Measurements from ENCODE around the gene LCE3E. TPM values are rescaled to one million over a fixed set of nuclear protein-coding genes. Genes with fewer than 3 reads are reported as not detected.
"Not testable (repeated sequence)": the region's sequence is repeated elsewhere in the genome, so short reads cannot be mapped to it uniquely, and the experiment has no call there.

LCE3E gene
- total and polyA plus RNA-seq, 4 donors: not detected

DNA sequence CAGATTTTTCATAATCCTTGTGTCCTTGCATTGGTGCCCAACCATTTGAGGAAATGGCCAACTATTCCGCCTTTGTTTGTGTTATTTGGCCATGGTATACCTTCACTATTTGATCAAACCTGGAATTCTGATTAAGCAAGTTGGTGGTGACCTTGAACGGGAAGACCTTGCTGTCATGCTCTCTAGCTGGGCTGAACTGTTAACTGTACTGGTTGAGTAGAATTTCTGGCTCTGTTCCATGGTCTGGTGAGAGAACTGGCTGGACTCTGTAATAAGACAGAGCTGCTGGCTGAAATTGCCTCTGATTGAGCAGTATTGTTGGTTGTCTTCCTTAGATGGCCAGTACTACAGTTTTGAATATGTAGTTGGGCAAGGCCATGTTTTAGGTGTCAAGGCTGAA is 30.4 kb upstream of the LCE3E start:
- ATAC-seq (ENCODE audit: insufficient read depth, low FRiP score): no peak
- Histone ChIP-seq H3K4me3 (no peak overlapping the region), H3K36me3 (ENCODE audit: control insufficient read depth in 4 of 4, insufficient read depth in 4 of 4, low read length in 4 of 4) (no peaks in the 10 kb centered on the region), H3K4me1 (ENCODE audit: control insufficient read depth in 5 of 5, insufficient read depth in 5 of 5, low read length in 5 of 5) (no peaks in the 10 kb centered on the region), H3K9ac (ENCODE audit: insufficient read depth in 1 of 2, low read length in 2 of 2) (no peak overlapping the region), H3K27me3 (ENCODE audit: control insufficient read depth in 3 of 3, insufficient read depth in 3 of 3, low read length in 2 of 3) (no peaks in the 10 kb centered on the region), H3K9me3 (ENCODE audit: control insufficient read depth in 4 of 4, insufficient read depth in 3 of 4, low read length in 3 of 4) (peaks cover 0 to 11% (median 0%) of the 10 kb centered on the region in 4 donors), H3K27ac (ENCODE audit: low read depth in 1 of 2, low read length in 1 of 2) (no peak overlapping the region)
- no peak for DNase-seq
- TF ChIP-seq, protein P1, sequence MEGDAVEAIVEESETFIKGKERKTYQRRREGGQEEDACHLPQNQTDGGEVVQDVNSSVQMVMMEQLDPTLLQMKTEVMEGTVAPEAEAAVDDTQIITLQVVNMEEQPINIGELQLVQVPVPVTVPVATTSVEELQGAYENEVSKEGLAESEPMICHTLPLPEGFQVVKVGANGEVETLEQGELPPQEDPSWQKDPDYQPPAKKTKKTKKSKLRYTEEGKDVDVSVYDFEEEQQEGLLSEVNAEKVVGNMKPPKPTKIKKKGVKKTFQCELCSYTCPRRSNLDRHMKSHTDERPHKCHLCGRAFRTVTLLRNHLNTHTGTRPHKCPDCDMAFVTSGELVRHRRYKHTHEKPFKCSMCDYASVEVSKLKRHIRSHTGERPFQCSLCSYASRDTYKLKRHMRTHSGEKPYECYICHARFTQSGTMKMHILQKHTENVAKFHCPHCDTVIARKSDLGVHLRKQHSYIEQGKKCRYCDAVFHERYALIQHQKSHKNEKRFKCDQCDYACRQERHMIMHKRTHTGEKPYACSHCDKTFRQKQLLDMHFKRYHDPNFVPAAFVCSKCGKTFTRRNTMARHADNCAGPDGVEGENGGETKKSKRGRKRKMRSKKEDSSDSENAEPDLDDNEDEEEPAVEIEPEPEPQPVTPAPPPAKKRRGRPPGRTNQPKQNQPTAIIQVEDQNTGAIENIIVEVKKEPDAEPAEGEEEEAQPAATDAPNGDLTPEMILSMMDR (IDR thresholded peaks at IDR 0.05; ENCODE audit: control extremely low read depth, extremely low read depth): no peak
- 84% methylated on average over 2 of the region's 2 CpGs; no CpG with 5 or more reads in 1 of the 2 donors for WGBS, 2 donors

DNA sequence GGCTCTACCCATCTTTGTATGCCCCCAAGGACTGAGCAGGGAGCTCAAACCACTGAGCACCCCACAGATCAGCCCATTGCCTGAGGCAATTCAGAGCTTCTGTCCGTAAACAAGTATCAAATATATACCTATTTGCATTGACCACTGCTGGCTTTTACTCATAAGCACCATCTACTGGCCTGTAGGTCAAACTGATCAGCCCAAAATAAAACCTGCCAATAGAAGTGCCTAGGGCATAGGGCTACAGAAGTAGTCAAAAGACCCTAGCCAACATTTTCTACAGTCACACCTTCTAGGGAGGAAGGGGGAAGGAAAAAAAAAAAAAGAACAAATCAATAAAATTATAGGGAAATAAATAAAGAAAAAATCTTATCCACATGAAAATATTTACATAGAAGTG is 19.0 kb upstream of the LCE3E start:
- Histone ChIP-seq H3K27ac (ENCODE audit: low read depth in 1 of 2, low read length in 1 of 2) (no peak overlapping the region), H3K27me3 (ENCODE audit: control insufficient read depth in 3 of 3, insufficient read depth in 3 of 3, low read length in 2 of 3) (no peaks in the 10 kb centered on the region), H3K9me3 (ENCODE audit: control insufficient read depth in 4 of 4, insufficient read depth in 3 of 4, low read length in 3 of 4) (peaks cover 0 to under 1% (median 0%) of the 10 kb centered on the region in 4 donors), H3K4me3 (no peak overlapping the region), H3K36me3 (ENCODE audit: control insufficient read depth in 4 of 4, insufficient read depth in 4 of 4, low read length in 4 of 4) (no peaks in the 10 kb centered on the region), H3K4me1 (ENCODE audit: control insufficient read depth in 5 of 5, insufficient read depth in 5 of 5, low read length in 5 of 5) (no peaks in the 10 kb centered on the region), H3K9ac (ENCODE audit: insufficient read depth in 1 of 2, low read length in 2 of 2) (no peak overlapping the region)
- 70% methylated on average over 1 of the region's 1 CpG; no CpG with 5 or more reads in 1 of the 2 donors for WGBS, 2 donors
- ATAC-seq (ENCODE audit: insufficient read depth, low FRiP score): no peak
- no peak for DNase-seq
- TF ChIP-seq, protein P1 (IDR thresholded peaks at IDR 0.05; ENCODE audit: control extremely low read depth, extremely low read depth): no peak

DNA sequence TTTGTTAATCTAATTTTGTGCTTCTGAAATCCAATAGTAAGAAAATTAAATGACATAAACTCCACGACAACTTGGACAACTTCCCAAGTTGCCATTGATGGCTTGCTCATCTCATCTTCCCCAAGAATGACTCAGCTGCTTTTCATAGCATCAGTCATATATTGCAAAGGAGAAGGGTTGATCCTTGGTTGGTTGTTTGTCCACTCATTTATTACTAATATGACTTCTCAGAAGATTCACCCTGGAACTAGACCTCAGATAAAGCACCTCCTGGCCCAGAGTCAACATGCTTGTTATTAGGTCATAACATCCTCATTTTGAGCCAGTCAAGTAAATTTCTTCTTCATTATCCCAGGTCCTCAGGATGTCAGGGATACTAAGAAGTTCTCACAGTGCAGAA is 16.1 kb upstream of the LCE3E start:
- no peak overlapping the region for H3K9ac ChIP-seq (ENCODE audit: insufficient read depth in 1 of 2, low read length in 2 of 2)
- no peak overlapping the region for H3K27ac ChIP-seq (ENCODE audit: low read depth in 1 of 2, low read length in 1 of 2)
- H3K4me3 ChIP-seq: no peak overlapping the region
- WGBS, 2 donors: 74 to 89% methylated on average over 1 of the region's 1 CpG
- no peaks in the 10 kb centered on the region for H3K36me3 ChIP-seq (ENCODE audit: control insufficient read depth in 4 of 4, insufficient read depth in 4 of 4, low read length in 4 of 4)
- ATAC-seq (ENCODE audit: insufficient read depth, low FRiP score) (no peak), DNase-seq (no peak)
- H3K27me3 ChIP-seq (ENCODE audit: control insufficient read depth in 3 of 3, insufficient read depth in 3 of 3, low read length in 2 of 3): no peaks in the 10 kb centered on the region
- TF ChIP-seq, protein P1 (IDR thresholded peaks at IDR 0.05; ENCODE audit: control extremely low read depth, extremely low read depth): no peak
- H3K4me1 ChIP-seq (ENCODE audit: control insufficient read depth in 5 of 5, insufficient read depth in 5 of 5, low read length in 5 of 5): no peaks in the 10 kb centered on the region
- H3K9me3 ChIP-seq (ENCODE audit: control insufficient read depth in 4 of 4, insufficient read depth in 3 of 4, low read length in 3 of 4): peaks cover 0 to 5% (median 1%) of the 10 kb centered on the region in 4 donors

DNA sequence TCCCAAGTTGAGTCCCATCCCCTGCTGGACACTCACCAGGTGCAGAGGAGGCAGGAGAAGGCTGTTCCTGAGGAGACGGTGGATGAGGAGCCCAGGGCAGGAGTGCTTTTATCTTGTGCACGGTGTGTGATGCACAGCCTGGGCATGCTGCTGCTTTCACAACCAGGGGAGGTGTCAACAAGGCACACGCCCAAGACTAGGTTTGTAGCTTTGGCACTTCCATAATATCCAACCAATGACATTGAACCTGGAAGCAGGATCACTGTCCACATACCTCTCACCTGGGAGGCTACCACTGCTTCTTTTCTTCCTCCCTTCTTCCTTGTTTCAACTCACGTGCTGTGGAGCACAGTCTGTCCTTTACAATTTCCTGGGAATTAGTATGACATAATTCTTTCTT is 13.9 kb upstream of the LCE3E start, which contains the start of gene LCE3D:
Gene LCE3D (minus strand): TSS at position 84 of the 400 bp plus-strand sequence. CDS start 580 bp downstream, outside the sequence.
- H3K9ac ChIP-seq (ENCODE audit: insufficient read depth in 1 of 2, low read length in 2 of 2): no peak within 1 kb of the TSS
- ATAC-seq (ENCODE audit: insufficient read depth, low FRiP score) (no peak), DNase-seq (no peak)
- no peaks in the 10 kb centered on the region for H3K27me3 ChIP-seq (ENCODE audit: control insufficient read depth in 3 of 3, insufficient read depth in 3 of 3, low read length in 2 of 3)
- no peaks in the 10 kb centered on the region for H3K36me3 ChIP-seq (ENCODE audit: control insufficient read depth in 4 of 4, insufficient read depth in 4 of 4, low read length in 4 of 4)
- peaks cover 0 to 5% (median 1%) of the 10 kb centered on the region in 4 donors for H3K9me3 ChIP-seq (ENCODE audit: control insufficient read depth in 4 of 4, insufficient read depth in 3 of 4, low read length in 3 of 4)
- no peak within 1 kb of the TSS for H3K4me3 ChIP-seq
- TF ChIP-seq, protein P1 (IDR thresholded peaks at IDR 0.05; ENCODE audit: control extremely low read depth, extremely low read depth): no peak
- no peak within 1 kb of the TSS for H3K27ac ChIP-seq (ENCODE audit: low read depth in 1 of 2, low read length in 1 of 2)
- no peaks in the 10 kb centered on the region for H3K4me1 ChIP-seq (ENCODE audit: control insufficient read depth in 5 of 5, insufficient read depth in 5 of 5, low read length in 5 of 5)
- WGBS, 2 donors: 74 to 80% methylated on average over 4 of the region's 4 CpGs

DNA sequence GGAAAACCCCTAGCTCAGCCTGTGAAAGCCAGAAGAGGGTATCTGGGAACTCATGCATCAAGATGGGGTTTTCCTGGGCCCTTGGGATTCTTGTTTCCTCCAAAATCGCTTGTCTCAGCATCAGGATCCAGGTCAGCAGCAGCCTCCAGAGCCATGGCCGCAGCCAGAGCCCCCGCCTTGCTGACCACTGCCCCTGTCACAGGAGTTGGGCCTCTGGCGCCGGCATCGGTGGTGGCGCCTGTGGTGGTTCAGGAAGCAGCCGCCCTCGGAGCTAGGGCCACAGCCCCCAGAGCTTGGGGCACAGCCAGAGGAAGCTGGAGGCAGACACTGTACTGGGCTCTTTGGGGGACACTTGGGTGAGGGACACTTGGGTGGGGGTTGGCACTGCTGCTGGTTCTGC is 12.9 kb upstream of the LCE3E start:
- not testable (repeated sequence) for H3K9ac ChIP-seq (ENCODE audit: insufficient read depth in 1 of 2, low read length in 2 of 2); H3K36me3 ChIP-seq (ENCODE audit: control insufficient read depth in 4 of 4, insufficient read depth in 4 of 4, low read length in 4 of 4); H3K4me3 ChIP-seq; H3K27ac ChIP-seq (ENCODE audit: low read depth in 1 of 2, low read length in 1 of 2); H3K27me3 ChIP-seq (ENCODE audit: control insufficient read depth in 3 of 3, insufficient read depth in 3 of 3, low read length in 2 of 3); H3K4me1 ChIP-seq (ENCODE audit: control insufficient read depth in 5 of 5, insufficient read depth in 5 of 5, low read length in 5 of 5); ATAC-seq (ENCODE audit: insufficient read depth, low FRiP score); DNase-seq; H3K9me3 ChIP-seq (ENCODE audit: control insufficient read depth in 4 of 4, insufficient read depth in 3 of 4, low read length in 3 of 4)
- 89 to 92% methylated on average over 8 to 9 of the region's 9 CpGs for WGBS, 2 donors
